Tibial nerve (tissue), 3 donors: Measurements from ENCODE around the gene TSPAN3.
A peak's percentile ranks its signal among the peaks of the same experiment; 100 is the strongest.

ENCODE experiments used
- CTCF ChIP-seq, 5 experiments: fragments of 200-600 bp in 3 of 5; fragments of 450-650 bp in 2 of 5; sonication (generic) in 3 of 5; IDR thresholded peaks; one replicate each; pipeline ENCODE4 v1.5.1; 2016 to 2019; ENCODE audit warnings: antibody characterized with exemption in 5 of 5, mild to moderate bottlenecking in 3 of 5, moderate library complexity in 2 of 5
- POLR2A ChIP-seq, 2 donors: fragments of 450-650 bp; IDR thresholded peaks; one replicate each; pipeline ENCODE4 v1.6.1; 2017; ENCODE audit warnings: antibody characterized with exemption in 2 of 2, mild to moderate bottlenecking in 2 of 2, moderate library complexity in 2 of 2

- TF ChIP-seq CTCF (IDR thresholded peaks at IDR 0.05) (peak; percentile 37 to 67 (median 61)), POLR2A (IDR thresholded peaks at IDR 0.05) (no peak)
Measured at GRCh38 chr15:77034695-77035489, 36.0 kb downstream of the TSPAN3 start.
